Astrocyte (in vitro differentiated cells and primary cell): ENCODE results near the gene MAP1LC3B. TPM values are rescaled to one million over a fixed set of nuclear protein-coding genes. Genes with fewer than 3 reads are reported as not detected.

Experiments used
- DNase-seq: peaks from one replicate; pipeline ENCODE4 v3.0.0-alpha.2; 2010; ENCODE audit warnings: low read depth
- FAIRE-seq: peaks from 2 replicates; lab custom pipeline; 2011; peaks lifted over from hg19 to GRCh38; lab: Jason Lieb, UNC
- H2AFZ ChIP-seq: 2 replicates; pipeline ENCODE4 v1.6.0; 2012; ENCODE audit warnings: low read depth, low read length, inconsistent platforms
- H3K27ac ChIP-seq: 2 replicates; pipeline ENCODE4 v1.5.1; 2011; ENCODE audit warnings: low read depth, low read length, inconsistent platforms
- H3K27me3 ChIP-seq: 2 replicates; pipeline ENCODE4 v1.6.0; 2011; ENCODE audit warnings: low read length, inconsistent platforms; ENCODE audit not compliant: insufficient read depth
- H3K36me3 ChIP-seq: 2 replicates; pipeline ENCODE4 v1.5.1; 2011; ENCODE audit warnings: low read length, inconsistent platforms; ENCODE audit not compliant: insufficient read depth
- H3K4me1 ChIP-seq: 2 replicates; pipeline ENCODE4 v1.5.1; 2011; ENCODE audit warnings: low read length, inconsistent platforms; ENCODE audit not compliant: insufficient read depth
- H3K4me2 ChIP-seq: 2 replicates; pipeline ENCODE4 v1.6.0; 2012; ENCODE audit warnings: low read length, inconsistent platforms
- H3K4me3 ChIP-seq: 2 replicates; pipeline ENCODE4 v1.5.1; 2011; ENCODE audit warnings: low read depth, mild to moderate bottlenecking, low read length, inconsistent platforms; ENCODE audit not compliant: insufficient read depth
- H3K79me2 ChIP-seq: 2 replicates; pipeline ENCODE4 v1.6.0; 2012; ENCODE audit warnings: mild to moderate bottlenecking, low read length, inconsistent platforms; ENCODE audit not compliant: insufficient read depth
- H3K9ac ChIP-seq: 2 replicates; pipeline ENCODE4 v1.6.0; 2012; ENCODE audit warnings: mild to moderate bottlenecking, low read length, inconsistent platforms
- H3K9me3 ChIP-seq: 2 replicates; pipeline ENCODE4 v1.5.1; 2012; ENCODE audit warnings: low read depth, mild to moderate bottlenecking, low read length, inconsistent platforms; ENCODE audit not compliant: insufficient read depth
- H4K20me1 ChIP-seq: 2 replicates; pipeline ENCODE4 v1.6.0; 2012; ENCODE audit warnings: low read length, inconsistent platforms; ENCODE audit not compliant: insufficient read depth
- H3K27ac Mint-ChIP-seq: one replicate; pipeline ENCODE4 v1.8.0; 2021; ENCODE audit warnings: mild to moderate bottlenecking, mixed read lengths; ENCODE audit not compliant: unreplicated experiment
- H3K27me3 Mint-ChIP-seq: one replicate; pipeline ENCODE4 v1.8.0; 2021; ENCODE audit warnings: low read depth, mixed read lengths; ENCODE audit not compliant: unreplicated experiment
- H3K36me3 Mint-ChIP-seq: one replicate; pipeline ENCODE4 v1.8.0; 2021; ENCODE audit warnings: low read depth, mixed read lengths; ENCODE audit not compliant: unreplicated experiment
- H3K4me1 Mint-ChIP-seq: one replicate; pipeline ENCODE4 v1.8.0; 2021; ENCODE audit warnings: low read depth, mixed read lengths; ENCODE audit not compliant: unreplicated experiment
- H3K4me3 Mint-ChIP-seq: one replicate; pipeline ENCODE4 v1.8.0; 2021; ENCODE audit warnings: mild to moderate bottlenecking, moderate library complexity, mixed read lengths; ENCODE audit not compliant: unreplicated experiment
- H3K9me3 Mint-ChIP-seq: one replicate; pipeline ENCODE4 v1.8.0; 2021; ENCODE audit warnings: mild to moderate bottlenecking, mixed read lengths; ENCODE audit not compliant: unreplicated experiment
- CTCF ChIP-seq: IDR thresholded peaks from 2 replicates; pipeline ENCODE4 v1.5.1; 2011; ENCODE audit warnings: low read depth, mild to moderate bottlenecking, inconsistent platforms, low read length, moderate library complexity; ENCODE audit not compliant: insufficient read depth
- EZH2 ChIP-seq: IDR thresholded peaks from 2 replicates; pipeline ENCODE4 v1.6.1; 2012; ENCODE audit warnings: mild to moderate bottlenecking, low read length, inconsistent platforms; ENCODE audit not compliant: insufficient read depth
- total RNA-seq: library from RNA; stranded (reverse); gene quantifications from 2 replicates; pipeline ENCODE4 v1.2.1, GENCODE V29; 2021

Gene MAP1LC3B
- total RNA-seq, 1 donor from 2014 or later = 221 TPM

GRCh38 chr16:87412371-87412995 lies 20.3 kb downstream of the MAP1LC3B start:
- Histone ChIP-seq H4K20me1 (peaks cover 27% of the 10 kb centered on the region), H2AFZ (no peak overlapping the region), H3K4me2 (no peak overlapping the region), H3K4me3 (no peak overlapping the region), H3K4me1 (no peaks in the 10 kb centered on the region), H3K79me2 (no peaks in the 10 kb centered on the region), H3K36me3 (peaks cover 22% of the 10 kb centered on the region), H3K27ac (no peak overlapping the region), H3K9me3 (no peaks in the 10 kb centered on the region), H3K27me3 (no peaks in the 10 kb centered on the region), H3K9ac (no peak overlapping the region)
- DNase-seq (no peak), FAIRE-seq (no peak)
- Mint-ChIP-seq H3K4me1 (no peaks in the 10 kb centered on the region), H3K27me3 (no peaks in the 10 kb centered on the region), H3K36me3 (peaks cover 12% of the 10 kb centered on the region), H3K4me3 (no peak overlapping the region), H3K9me3 (no peaks in the 10 kb centered on the region), H3K27ac (no peak overlapping the region)
- TF ChIP-seq EZH2 = no peak
- no peak for TF ChIP-seq CTCF

- TF ChIP-seq EZH2 = no peak
- TF ChIP-seq CTCF = no peak
- H3K4me1 ChIP-seq = no peaks in the 10 kb centered on the region
- H3K36me3 ChIP-seq = peaks cover 22% of the 10 kb centered on the region
- Mint-ChIP-seq H3K27me3 (no peaks in the 10 kb centered on the region), H3K36me3 (peaks cover 15% of the 10 kb centered on the region), H3K9me3 (no peaks in the 10 kb centered on the region), H3K27ac (no peak overlapping the region), H3K4me3 (no peak overlapping the region), H3K4me1 (no peaks in the 10 kb centered on the region)
- H3K4me3 ChIP-seq = no peak overlapping the region
- H4K20me1 ChIP-seq = peaks cover 27% of the 10 kb centered on the region
- no peaks in the 10 kb centered on the region for H3K9me3 ChIP-seq
- DNase-seq (no peak), FAIRE-seq (no peak)
- H2AFZ ChIP-seq = no peak overlapping the region
- no peak overlapping the region for H3K27ac ChIP-seq
- no peak overlapping the region for H3K9ac ChIP-seq
- H3K4me2 ChIP-seq = no peak overlapping the region
- H3K79me2 ChIP-seq = no peaks in the 10 kb centered on the region
- H3K27me3 ChIP-seq = no peaks in the 10 kb centered on the region
Observed at GRCh38 chr16:87412996-87413421, 20.9 kb downstream of the MAP1LC3B start.

DNA sequence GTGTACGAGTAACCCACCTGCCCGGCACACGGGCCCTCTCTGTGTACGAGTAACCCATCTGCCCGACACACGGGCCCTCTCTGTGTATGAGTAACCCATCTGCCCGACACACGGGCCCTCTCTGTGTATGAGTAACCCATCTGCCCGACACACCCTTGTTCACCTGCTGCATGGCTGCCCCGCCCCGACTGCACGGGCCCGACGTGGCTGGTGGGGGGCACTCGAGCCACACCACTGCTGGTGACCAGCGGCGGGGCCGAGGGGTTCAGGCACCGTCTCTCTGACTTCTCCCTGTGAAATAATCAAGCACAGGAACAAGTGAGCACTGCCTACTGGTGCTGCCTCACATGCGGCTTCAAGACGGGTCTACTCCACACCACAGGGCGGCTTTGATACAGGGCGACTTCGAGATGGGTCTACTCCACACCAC lies 22.1 kb downstream of the MAP1LC3B start:
- Histone ChIP-seq H3K4me1 (no peaks in the 10 kb centered on the region), H2AFZ (no peak overlapping the region), H3K79me2 (no peaks in the 10 kb centered on the region), H3K4me2 (no peak overlapping the region), H3K27ac (no peak overlapping the region), H3K9me3 (no peaks in the 10 kb centered on the region), H4K20me1 (peaks cover 23% of the 10 kb centered on the region), H3K4me3 (no peak overlapping the region), H3K9ac (no peak overlapping the region), H3K36me3 (peaks cover 22% of the 10 kb centered on the region), H3K27me3 (no peaks in the 10 kb centered on the region)
- DNase-seq = no peak
- no peaks in the 10 kb centered on the region for H3K9me3 Mint-ChIP-seq
- no peak overlapping the region for H3K4me3 Mint-ChIP-seq
- FAIRE-seq = no peak
- H3K27ac Mint-ChIP-seq = no peak overlapping the region
- H3K4me1 Mint-ChIP-seq = no peaks in the 10 kb centered on the region
- H3K36me3 Mint-ChIP-seq = peaks cover 20% of the 10 kb centered on the region
- no peak for TF ChIP-seq EZH2
- TF ChIP-seq CTCF = no peak
- H3K27me3 Mint-ChIP-seq = no peaks in the 10 kb centered on the region
